ENCODE data around the gene KIF17. TPM values are rescaled to one million over a fixed set of nuclear protein-coding genes. Genes with fewer than 3 reads are reported as not detected.

The KIF17 gene
- total RNA-seq, 2 donors from 2014 or later = 0.31 to 1.6 TPM

GRCh38 chr1:20672265-20672632 lies 45.6 kb downstream of the KIF17 start:
- DNase-seq (no peak), ATAC-seq (no peak)
- intact Hi-C loops (cut with DNase I, micrococcal nuclease) = no loop called here

- intact Hi-C loops (cut with DNase I, micrococcal nuclease) = no loop called here
- DNase-seq = no peak
- ATAC-seq = no peak
Measured at GRCh38 chr1:20670936-20671335, 46.9 kb downstream of the KIF17 start.

- no peak for DNase-seq
- intact Hi-C loops (cut with DNase I, micrococcal nuclease) = no loop called here
- no peak for ATAC-seq
Measured at GRCh38 chr1:20668581-20668980, 49.2 kb downstream of the KIF17 start.

GRCh38 chr1:20666804-20667203 lies 51.0 kb downstream of the KIF17 start:
- DNase-seq (no peak), ATAC-seq (no peak)
- intact Hi-C loops (cut with DNase I, micrococcal nuclease) = no loop called here

GRCh38 chr1:20666146-20666545 lies 51.7 kb downstream of the KIF17 start:
- intact Hi-C loops (cut with DNase I, micrococcal nuclease) = no loop called here
- no peak for ATAC-seq

GRCh38 chr1:20665726-20666125 lies 52.1 kb downstream of the KIF17 start:
- ATAC-seq (no peak), DNase-seq (no peak)
- intact Hi-C loops (cut with DNase I, micrococcal nuclease) = no loop called here

More at GRCh38 chr1:20666146-20666545, 51.7 kb downstream of the KIF17 start:
- DNase-seq = no peak

- intact Hi-C loops (cut with DNase I, micrococcal nuclease) = no loop called here
- DNase-seq (no peak), ATAC-seq (no peak)
Measured at GRCh38 chr1:20663969-20664715, 53.7 kb downstream of the KIF17 start.

GRCh38 chr1:20663365-20663764 lies 54.4 kb downstream of the KIF17 start:
- DNase-seq = no peak
- intact Hi-C loops (cut with DNase I, micrococcal nuclease) = no loop called here
- ATAC-seq = no peak

- no peak for DNase-seq
- intact Hi-C loops (cut with DNase I, micrococcal nuclease) = no loop called here
- ATAC-seq = no peak
Measured at GRCh38 chr1:20662110-20662475, 55.7 kb downstream of the KIF17 start.

- intact Hi-C loops (cut with DNase I, micrococcal nuclease) = no loop called here
- peak; percentile 96 to 97 for DNase-seq
- ATAC-seq = peak; percentile 96
Measured at GRCh38 chr1:20661207-20662109, 56.3 kb downstream of the KIF17 start, which contains the start of gene DDOST. Gene DDOST, minus strand, starts transcription at chr1:20661369. Its CDS starts 19 bp downstream, at chr1:20661350.

- intact Hi-C loops (cut with DNase I, micrococcal nuclease) = no loop called here
- DNase-seq (no peak), ATAC-seq (no peak)
Measured at GRCh38 chr1:20660847-20661206, 57.0 kb downstream of the KIF17 start.

GRCh38 chr1:20660363-20660762 lies 57.4 kb downstream of the KIF17 start:
- intact Hi-C loops (cut with DNase I, micrococcal nuclease) = no loop called here
- DNase-seq (no peak), ATAC-seq (peak; percentile 5)

- DNase-seq (no peak), ATAC-seq (no peak)
- intact Hi-C loops (cut with DNase I, micrococcal nuclease) = no loop called here
Measured at GRCh38 chr1:20658166-20658915, 59.5 kb downstream of the KIF17 start.

- intact Hi-C loops (cut with DNase I, micrococcal nuclease) = no loop called here
- ATAC-seq = no peak
- no peak for DNase-seq
Measured at GRCh38 chr1:20657024-20657423, 60.8 kb downstream of the KIF17 start.

- DNase-seq (no peak), ATAC-seq (peak; percentile 10)
- intact Hi-C loops (cut with DNase I, micrococcal nuclease) = no loop called here
Measured at GRCh38 chr1:20654104-20654690, 63.6 kb downstream of the KIF17 start.

- DNase-seq = no peak
- no peak for ATAC-seq
- intact Hi-C loops (cut with DNase I, micrococcal nuclease) = no loop called here
Measured at GRCh38 chr1:20652300-20652699, 65.5 kb downstream of the KIF17 start.

- ATAC-seq = peak; percentile 7
- DNase-seq = no peak
- intact Hi-C loops (cut with DNase I, micrococcal nuclease) = no loop called here
Measured at GRCh38 chr1:20648946-20649345, 68.9 kb downstream of the KIF17 start.

- intact Hi-C loops (cut with DNase I, micrococcal nuclease) = no loop called here
Measured at GRCh38 chr1:20648438-20648837, 69.4 kb downstream of the KIF17 start.

GRCh38 chr1:20645414-20645813 lies 72.4 kb downstream of the KIF17 start:
- intact Hi-C loops (cut with DNase I, micrococcal nuclease) = no loop called here
- ATAC-seq (no peak), DNase-seq (no peak)

More at GRCh38 chr1:20648438-20648837, 69.4 kb downstream of the KIF17 start:
- ATAC-seq (no peak), DNase-seq (no peak)

Data from left colon (tissue), 2 donors.